ENCODE data around the gene KCNQ2. TPM values are rescaled to one million over a fixed set of nuclear protein-coding genes. Genes with fewer than 3 reads are reported as not detected.

Gene KCNQ2
- total and polyA plus RNA-seq, 10 of the 15 experiments (the other 5 are each of a cell fraction or from before 2014, with no cell fraction given), result 0.06 to 0.49 (median 0.26) TPM; not detected in 7

GRCh38 chr20:63495167-63495720 is 22.8 kb upstream of the KCNQ2 start:
- Histone ChIP-seq H3K79me2 (ENCODE audit: control insufficient read depth, insufficient read depth, low read length) (no peaks in the 10 kb centered on the region), H3K9ac (ENCODE audit: control insufficient read depth, insufficient read depth, low read length) (no peak overlapping the region), H3K4me3 (no peak overlapping the region), H3K4me1 (ENCODE audit: control insufficient read depth, insufficient read depth, low read length) (no peaks in the 10 kb centered on the region), H3K36me3 (ENCODE audit: control insufficient read depth in 2 of 2, insufficient read depth in 2 of 2, low read length in 1 of 2) (no peaks in the 10 kb centered on the region), H3K27me3 (replicated peaks in 1 of 2; ENCODE audit: control insufficient read depth in 2 of 2, insufficient read depth in 2 of 2, low read length in 1 of 2) (peaks cover 1 to 4% of the 10 kb centered on the region in 2 experiments; a peak in 3 of 4 replicates), H3K4me2 (ENCODE audit: control insufficient read depth, insufficient read depth) (no peak overlapping the region), H4K20me1 (ENCODE audit: control insufficient read depth, insufficient read depth) (no peaks in the 10 kb centered on the region), H2AFZ (ENCODE audit: control insufficient read depth, low read depth, low read length) (no peak overlapping the region), H3K9me3 (replicated peaks; ENCODE audit: control insufficient read depth, insufficient read depth, low read length) (no peaks in the 10 kb centered on the region), H3K27ac (ENCODE audit: control insufficient read depth, insufficient read depth) (no peak overlapping the region)
- in situ Hi-C loops (cut with MboI) (no loop called here), intact Hi-C loops (cut with micrococcal nuclease; ENCODE audit: unreplicated experiment) (no loop called here)
- ATAC-seq (no peak), FAIRE-seq (no peak), DNase-seq (ENCODE audit: low read depth, low spot score) (no peak)
- WGBS (ENCODE audit: insufficient coverage, insufficient replicate concordance, low lambda C conversion rate, missing lambda C conversion rate), result 45% methylated on average over 8 of the region's 8 CpGs
- SMC1A ChIA-PET (ENCODE audit: uncharacterized antibody, unreplicated experiment), result no interaction called here
- no TSS peak for BruUV-seq (replicated peaks)
- POLR2A ChIA-PET, result no interaction called here
- CTCF ChIA-PET, result interaction anchor here (0.7 to 2.6 kb wide), 5 partner anchors 20 to 598 kb away, joined by 3 to 19 read pairs (median 3); partner anchors contain the start of gene PTK6
- RAD21 ChIA-PET (ENCODE audit: unreplicated experiment), result no interaction called here
- TF ChIP-seq KDM1A (IDR thresholded peaks at IDR 0.05; ENCODE audit: borderline replicate concordance) (no peak), ESRRA (IDR thresholded peaks at IDR 0.05; ENCODE audit: low read length) (no peak)

- FAIRE-seq (no peak), ATAC-seq (no peak), DNase-seq (ENCODE audit: low read depth, low spot score) (no peak)
- Histone ChIP-seq H3K4me2 (ENCODE audit: control insufficient read depth, insufficient read depth) (no peak overlapping the region), H3K9ac (ENCODE audit: control insufficient read depth, insufficient read depth, low read length) (no peak overlapping the region), H3K27ac (ENCODE audit: control insufficient read depth, insufficient read depth) (no peak overlapping the region), H3K9me3 (replicated peaks; ENCODE audit: control insufficient read depth, insufficient read depth, low read length) (no peaks in the 10 kb centered on the region), H2AFZ (ENCODE audit: control insufficient read depth, low read depth, low read length) (no peak overlapping the region), H4K20me1 (ENCODE audit: control insufficient read depth, insufficient read depth) (no peaks in the 10 kb centered on the region), H3K4me1 (ENCODE audit: control insufficient read depth, insufficient read depth, low read length) (no peaks in the 10 kb centered on the region), H3K4me3 (no peak overlapping the region), H3K36me3 (ENCODE audit: control insufficient read depth in 2 of 2, insufficient read depth in 2 of 2, low read length in 1 of 2) (no peaks in the 10 kb centered on the region), H3K27me3 (replicated peaks in 1 of 2; ENCODE audit: control insufficient read depth in 2 of 2, insufficient read depth in 2 of 2, low read length in 1 of 2) (peaks cover 1 to 4% of the 10 kb centered on the region in 2 experiments; a peak in 1 of 4 replicates), H3K79me2 (ENCODE audit: control insufficient read depth, insufficient read depth, low read length) (no peaks in the 10 kb centered on the region)
- CTCF ChIA-PET, result interaction anchor here (1.1 kb wide), 1 partner anchor 43 kb away, joined by 3 read pairs; the partner anchor contains the start of gene PTK6
- BruUV-seq (replicated peaks), result no TSS peak
- in situ Hi-C loops (cut with MboI) (no loop called here), intact Hi-C loops (cut with micrococcal nuclease; ENCODE audit: unreplicated experiment) (no loop called here)
- POLR2A ChIA-PET, result no interaction called here
- RAD21 ChIA-PET (ENCODE audit: unreplicated experiment), result no interaction called here
- SMC1A ChIA-PET (ENCODE audit: uncharacterized antibody, unreplicated experiment), result no interaction called here
- WGBS (ENCODE audit: insufficient coverage, insufficient replicate concordance, low lambda C conversion rate, missing lambda C conversion rate), result 62% methylated on average over 45 of the region's 51 CpGs
- TF ChIP-seq IRF4 (IDR thresholded peaks at IDR 0.05; ENCODE audit: low read depth, low read length) (no peak), KAT2A (conservative IDR thresholded peaks at IDR 0.05; ENCODE audit: control insufficient read depth, low read depth, low read length) (no peak), CBFB (IDR thresholded peaks at IDR 0.05; ENCODE audit: low read depth) (no peak), SKIL (IDR thresholded peaks at IDR 0.05; ENCODE audit: low read depth, poor library complexity, severe bottlenecking) (no peak), USF1 (IDR thresholded peaks at IDR 0.05; ENCODE audit: borderline replicate concordance, extremely low read length, insufficient read depth, low read depth, low read length) (no peak), RELA (IDR thresholded peaks at IDR 0.05; ENCODE audit: borderline replicate concordance, partially characterized antibody) (no peak)
- TF ChIP-seq, protein P1, sequence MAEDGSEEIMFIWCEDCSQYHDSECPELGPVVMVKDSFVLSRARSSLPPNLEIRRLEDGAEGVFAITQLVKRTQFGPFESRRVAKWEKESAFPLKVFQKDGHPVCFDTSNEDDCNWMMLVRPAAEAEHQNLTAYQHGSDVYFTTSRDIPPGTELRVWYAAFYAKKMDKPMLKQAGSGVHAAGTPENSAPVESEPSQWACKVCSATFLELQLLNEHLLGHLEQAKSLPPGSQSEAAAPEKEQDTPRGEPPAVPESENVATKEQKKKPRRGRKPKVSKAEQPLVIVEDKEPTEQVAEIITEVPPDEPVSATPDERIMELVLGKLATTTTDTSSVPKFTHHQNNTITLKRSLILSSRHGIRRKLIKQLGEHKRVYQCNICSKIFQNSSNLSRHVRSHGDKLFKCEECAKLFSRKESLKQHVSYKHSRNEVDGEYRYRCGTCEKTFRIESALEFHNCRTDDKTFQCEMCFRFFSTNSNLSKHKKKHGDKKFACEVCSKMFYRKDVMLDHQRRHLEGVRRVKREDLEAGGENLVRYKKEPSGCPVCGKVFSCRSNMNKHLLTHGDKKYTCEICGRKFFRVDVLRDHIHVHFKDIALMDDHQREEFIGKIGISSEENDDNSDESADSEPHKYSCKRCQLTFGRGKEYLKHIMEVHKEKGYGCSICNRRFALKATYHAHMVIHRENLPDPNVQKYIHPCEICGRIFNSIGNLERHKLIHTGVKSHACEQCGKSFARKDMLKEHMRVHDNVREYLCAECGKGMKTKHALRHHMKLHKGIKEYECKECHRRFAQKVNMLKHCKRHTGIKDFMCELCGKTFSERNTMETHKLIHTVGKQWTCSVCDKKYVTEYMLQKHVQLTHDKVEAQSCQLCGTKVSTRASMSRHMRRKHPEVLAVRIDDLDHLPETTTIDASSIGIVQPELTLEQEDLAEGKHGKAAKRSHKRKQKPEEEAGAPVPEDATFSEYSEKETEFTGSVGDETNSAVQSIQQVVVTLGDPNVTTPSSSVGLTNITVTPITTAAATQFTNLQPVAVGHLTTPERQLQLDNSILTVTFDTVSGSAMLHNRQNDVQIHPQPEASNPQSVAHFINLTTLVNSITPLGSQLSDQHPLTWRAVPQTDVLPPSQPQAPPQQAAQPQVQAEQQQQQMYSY (CRISPR knock-in tag; IDR thresholded peaks at IDR 0.05), result no peak
Measured at GRCh38 chr20:63494420-63495166, 22.1 kb upstream of the KCNQ2 start.
